GM23338 (cell line): ENCODE results near the gene TMEM273.

Experiments used
- EZH2 ChIP-seq: fragments of 200-600 bp; sonication (generic); IDR thresholded peaks from one replicate; pipeline ENCODE4 v1.8.0; 2017; ENCODE audit warnings: antibody characterized with exemption, mild to moderate bottlenecking, low read depth; ENCODE audit not compliant: unreplicated experiment
- POLR2AphosphoS5 ChIP-seq: IDR thresholded peaks from 2 replicates; pipeline ENCODE4 v1.6.1; 2016; ENCODE audit warnings: antibody characterized with exemption, low read depth
- TF ChIP-seq, protein P1 (sequence below), 2 experiments: fragments of 200-600 bp in 1 of 2; sonication (generic) in 1 of 2; conservative IDR thresholded peaks; 2 replicates each; pipeline versions ENCODE4 v1.5.1 to v1.6.1; 2016 to 2017; ENCODE audit warnings: antibody characterized with exemption in 2 of 2, low read depth in 2 of 2, mild to moderate bottlenecking in 2 of 2, moderate library complexity in 1 of 2
- TF ChIP-seq, protein P2 (sequence below): IDR thresholded peaks from one replicate; pipeline ENCODE4 v1.6.1; 2018; ENCODE audit warnings: antibody characterized with exemption; ENCODE audit not compliant: unreplicated experiment

DNA sequence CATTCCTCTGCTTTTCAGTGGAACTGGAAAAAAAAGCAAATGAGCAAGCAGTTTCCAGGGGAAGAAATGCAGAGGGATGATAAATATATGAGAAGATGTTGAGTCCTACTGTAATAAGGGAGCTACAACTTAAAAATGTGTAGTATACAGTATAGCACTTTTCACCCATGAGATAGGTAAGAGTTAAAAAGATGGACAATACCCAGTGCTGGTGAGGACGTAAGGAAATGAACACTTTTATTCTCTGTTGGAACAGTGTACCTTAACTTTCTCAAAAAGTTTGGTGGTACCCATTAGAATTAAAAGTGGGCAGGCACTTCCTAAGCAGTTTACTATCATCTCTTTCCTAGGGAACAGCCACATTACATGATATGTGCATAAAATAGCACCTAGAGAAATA, 51.7 kb downstream of the TMEM273 start:
- TF ChIP-seq, protein P1, sequence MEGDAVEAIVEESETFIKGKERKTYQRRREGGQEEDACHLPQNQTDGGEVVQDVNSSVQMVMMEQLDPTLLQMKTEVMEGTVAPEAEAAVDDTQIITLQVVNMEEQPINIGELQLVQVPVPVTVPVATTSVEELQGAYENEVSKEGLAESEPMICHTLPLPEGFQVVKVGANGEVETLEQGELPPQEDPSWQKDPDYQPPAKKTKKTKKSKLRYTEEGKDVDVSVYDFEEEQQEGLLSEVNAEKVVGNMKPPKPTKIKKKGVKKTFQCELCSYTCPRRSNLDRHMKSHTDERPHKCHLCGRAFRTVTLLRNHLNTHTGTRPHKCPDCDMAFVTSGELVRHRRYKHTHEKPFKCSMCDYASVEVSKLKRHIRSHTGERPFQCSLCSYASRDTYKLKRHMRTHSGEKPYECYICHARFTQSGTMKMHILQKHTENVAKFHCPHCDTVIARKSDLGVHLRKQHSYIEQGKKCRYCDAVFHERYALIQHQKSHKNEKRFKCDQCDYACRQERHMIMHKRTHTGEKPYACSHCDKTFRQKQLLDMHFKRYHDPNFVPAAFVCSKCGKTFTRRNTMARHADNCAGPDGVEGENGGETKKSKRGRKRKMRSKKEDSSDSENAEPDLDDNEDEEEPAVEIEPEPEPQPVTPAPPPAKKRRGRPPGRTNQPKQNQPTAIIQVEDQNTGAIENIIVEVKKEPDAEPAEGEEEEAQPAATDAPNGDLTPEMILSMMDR (conservative IDR thresholded peaks at IDR 0.05; ENCODE audit: low read depth in 2 of 2), result no peak
- TF ChIP-seq, protein P2, sequence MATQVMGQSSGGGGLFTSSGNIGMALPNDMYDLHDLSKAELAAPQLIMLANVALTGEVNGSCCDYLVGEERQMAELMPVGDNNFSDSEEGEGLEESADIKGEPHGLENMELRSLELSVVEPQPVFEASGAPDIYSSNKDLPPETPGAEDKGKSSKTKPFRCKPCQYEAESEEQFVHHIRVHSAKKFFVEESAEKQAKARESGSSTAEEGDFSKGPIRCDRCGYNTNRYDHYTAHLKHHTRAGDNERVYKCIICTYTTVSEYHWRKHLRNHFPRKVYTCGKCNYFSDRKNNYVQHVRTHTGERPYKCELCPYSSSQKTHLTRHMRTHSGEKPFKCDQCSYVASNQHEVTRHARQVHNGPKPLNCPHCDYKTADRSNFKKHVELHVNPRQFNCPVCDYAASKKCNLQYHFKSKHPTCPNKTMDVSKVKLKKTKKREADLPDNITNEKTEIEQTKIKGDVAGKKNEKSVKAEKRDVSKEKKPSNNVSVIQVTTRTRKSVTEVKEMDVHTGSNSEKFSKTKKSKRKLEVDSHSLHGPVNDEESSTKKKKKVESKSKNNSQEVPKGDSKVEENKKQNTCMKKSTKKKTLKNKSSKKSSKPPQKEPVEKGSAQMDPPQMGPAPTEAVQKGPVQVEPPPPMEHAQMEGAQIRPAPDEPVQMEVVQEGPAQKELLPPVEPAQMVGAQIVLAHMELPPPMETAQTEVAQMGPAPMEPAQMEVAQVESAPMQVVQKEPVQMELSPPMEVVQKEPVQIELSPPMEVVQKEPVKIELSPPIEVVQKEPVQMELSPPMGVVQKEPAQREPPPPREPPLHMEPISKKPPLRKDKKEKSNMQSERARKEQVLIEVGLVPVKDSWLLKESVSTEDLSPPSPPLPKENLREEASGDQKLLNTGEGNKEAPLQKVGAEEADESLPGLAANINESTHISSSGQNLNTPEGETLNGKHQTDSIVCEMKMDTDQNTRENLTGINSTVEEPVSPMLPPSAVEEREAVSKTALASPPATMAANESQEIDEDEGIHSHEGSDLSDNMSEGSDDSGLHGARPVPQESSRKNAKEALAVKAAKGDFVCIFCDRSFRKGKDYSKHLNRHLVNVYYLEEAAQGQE, result no peak
- TF ChIP-seq EZH2 (no peak), POLR2AphosphoS5 (no peak)
